GM19023 (cell line): ENCODE data around the gene CASTOR1.

ENCODE experiments used
- ATAC-seq: cut with Tn5 transposase; IDR thresholded peaks from one replicate; pipeline ENCODE4 v1.9.1; 2021; ENCODE audit warnings: mild to moderate bottlenecking, moderate library complexity; ENCODE audit not compliant: unreplicated experiment

The CASTOR1 gene

GRCh38 chr22:30247561-30247960 is 41.7 kb downstream of the CASTOR1 start:
- no peak for ATAC-seq

GRCh38 chr22:30246814-30247376 is 42.4 kb downstream of the CASTOR1 start:
- ATAC-seq, result no peak

GRCh38 chr22:30245985-30246813 is 43.1 kb downstream of the CASTOR1 start, which contains the start of gene LIF:
LIF (minus strand) TSS chr22:30246759; CDS start chr22:30246695, 64 bp downstream.
- ATAC-seq, result no peak

- ATAC-seq, result no peak
Observed at GRCh38 chr22:30245181-30245984, 43.9 kb downstream of the CASTOR1 start.

GRCh38 chr22:30244641-30245040 is 44.7 kb downstream of the CASTOR1 start:
- no peak for ATAC-seq

- ATAC-seq, result no peak
Observed at GRCh38 chr22:30244066-30244465, 45.2 kb downstream of the CASTOR1 start.

- ATAC-seq, result no peak
Observed at GRCh38 chr22:30243661-30244060, 45.6 kb downstream of the CASTOR1 start.

GRCh38 chr22:30241576-30242371 is 47.5 kb downstream of the CASTOR1 start:
- ATAC-seq, result no peak

- ATAC-seq, result no peak
Observed at GRCh38 chr22:30240541-30241417, 48.5 kb downstream of the CASTOR1 start.

- no peak for ATAC-seq
Observed at GRCh38 chr22:30239488-30240405, 49.6 kb downstream of the CASTOR1 start.

- ATAC-seq, result no peak
Observed at GRCh38 chr22:30238661-30239487, 50.4 kb downstream of the CASTOR1 start.

- ATAC-seq, result no peak
Observed at GRCh38 chr22:30238136-30238535, 51.2 kb downstream of the CASTOR1 start.

- ATAC-seq, result no peak
Observed at GRCh38 chr22:30236875-30237274, 52.4 kb downstream of the CASTOR1 start.

GRCh38 chr22:30235687-30236170 is 53.6 kb downstream of the CASTOR1 start:
- no peak for ATAC-seq
